Measurements from ENCODE around the gene TTC14.

TTC14 gene

DNA sequence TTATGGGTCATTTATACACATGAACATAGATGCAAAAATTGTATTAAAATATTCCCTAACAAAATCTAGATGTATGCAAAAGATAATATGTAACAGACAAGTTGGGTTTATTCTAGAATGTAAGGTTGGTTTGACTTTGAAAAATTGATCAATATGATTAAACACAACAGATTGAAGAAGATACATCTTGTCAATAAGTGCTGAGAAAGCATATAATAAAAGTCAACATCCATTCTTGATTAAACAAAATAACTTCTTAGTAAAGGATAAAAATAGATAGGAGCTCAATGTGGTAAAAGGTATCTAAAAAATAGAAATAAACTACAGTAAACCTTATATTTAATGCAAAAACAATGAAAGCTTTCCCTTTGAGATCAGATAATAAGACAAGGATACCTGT lies 39.0 kb downstream of the TTC14 start:
- DNase-seq = no peak

DNA sequence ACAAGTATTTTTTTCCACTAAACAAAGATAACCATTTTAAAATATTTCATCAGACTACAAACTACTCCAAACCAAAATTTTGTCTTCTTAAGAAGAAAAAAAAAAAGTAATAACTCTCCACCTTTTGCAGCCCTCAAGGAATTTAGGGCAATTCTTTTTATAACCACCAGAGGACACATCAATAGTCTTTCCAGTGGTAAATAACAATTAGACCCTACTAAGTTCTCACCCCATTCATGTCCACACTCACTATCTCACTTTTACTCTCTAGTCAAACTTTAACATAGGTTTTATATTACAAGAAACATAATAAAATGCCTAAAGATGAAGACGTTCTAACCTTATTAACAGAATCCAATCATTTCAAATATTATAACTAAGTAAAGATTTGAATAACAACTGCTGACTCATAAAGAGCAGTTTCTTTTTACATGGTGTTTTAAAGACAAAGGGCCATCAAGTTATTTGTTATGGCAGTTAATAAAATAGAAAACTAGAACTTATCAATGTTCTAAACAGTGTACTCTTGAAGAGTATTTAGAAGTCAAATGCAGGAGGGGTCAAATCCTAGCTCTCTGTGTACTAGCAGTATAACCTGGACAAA lies 44.3 kb downstream of the TTC14 start:
- DNase-seq = no peak

DNA sequence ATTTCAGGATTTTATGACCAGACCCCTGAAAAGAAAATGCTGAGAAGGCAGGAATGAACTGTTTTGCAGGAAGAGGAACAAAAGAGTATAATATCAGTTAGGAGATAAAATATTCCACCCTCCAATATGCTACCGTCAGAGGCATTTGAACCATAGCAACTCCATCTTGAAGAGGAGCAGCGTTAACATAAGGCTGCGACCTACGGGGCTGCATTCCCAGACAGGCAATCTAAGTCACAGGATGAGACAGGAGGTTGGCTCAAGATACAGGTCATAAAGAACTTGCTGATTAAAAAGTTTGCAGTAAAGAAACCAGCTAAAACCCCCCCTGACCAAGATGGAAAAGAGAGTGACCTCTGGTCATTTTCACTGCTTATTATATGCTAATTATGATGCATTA lies 54.4 kb downstream of the TTC14 start:
- no peak for DNase-seq

DNA sequence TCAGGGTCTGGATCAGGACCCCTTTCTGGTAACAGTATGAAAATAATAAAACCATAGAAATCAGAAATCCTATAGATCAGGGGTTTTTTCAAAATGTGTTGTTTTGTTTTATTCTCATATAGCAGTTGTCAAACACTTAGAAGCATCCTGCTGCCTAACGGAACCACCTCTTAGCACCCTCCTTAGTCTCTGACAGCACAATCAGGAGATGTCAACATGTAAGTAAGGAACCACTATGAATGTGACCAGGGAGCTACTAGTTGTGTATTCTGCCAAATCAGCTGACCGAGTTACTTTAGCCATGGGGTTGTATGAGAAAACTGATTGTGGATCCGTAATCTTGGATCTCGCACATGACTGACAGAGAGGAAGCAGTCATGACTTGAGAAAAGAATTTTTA lies 55.1 kb downstream of the TTC14 start:
- no peak for DNase-seq

Measured in NCI-H1436 treated with DMSO at 0.1 percent for 48 hours (cell line).